MM.1S (cell line): ENCODE results near the gene TNIP1.

ENCODE experiments used
- CTCF ChIP-seq: fragments of 300-600 bp; sonication (generic); IDR thresholded peaks from 2 replicates; pipeline ENCODE4 v1.5.1; 2016; ENCODE audit warnings: antibody characterized with exemption, low read length, mixed read lengths
- EZH2 ChIP-seq: fragments of 300-600 bp; sonication (generic); optimal IDR thresholded peaks from 2 replicates; pipeline ENCODE3; 2017; ENCODE audit warnings: low read depth, mild to moderate bottlenecking, antibody characterized with exemption, low read length, mixed read lengths

GRCh38 chr5:151029179-151030055, 51.4 kb downstream of the TNIP1 start:
- no peak for TF ChIP-seq CTCF
- no peak for TF ChIP-seq EZH2
